ENCODE measurements around the gene RPL35. TPM values are rescaled to one million over a fixed set of nuclear protein-coding genes. Genes with fewer than 3 reads are reported as not detected.
A peak's percentile ranks its signal among the peaks of the same experiment; 100 is the strongest.

Gene RPL35
- total and polyA plus RNA-seq, 10 of the 15 experiments (the other 5 are each of a cell fraction or from before 2014, with no cell fraction given) = 2,572 to 6,300 (median 3,864) TPM

DNA sequence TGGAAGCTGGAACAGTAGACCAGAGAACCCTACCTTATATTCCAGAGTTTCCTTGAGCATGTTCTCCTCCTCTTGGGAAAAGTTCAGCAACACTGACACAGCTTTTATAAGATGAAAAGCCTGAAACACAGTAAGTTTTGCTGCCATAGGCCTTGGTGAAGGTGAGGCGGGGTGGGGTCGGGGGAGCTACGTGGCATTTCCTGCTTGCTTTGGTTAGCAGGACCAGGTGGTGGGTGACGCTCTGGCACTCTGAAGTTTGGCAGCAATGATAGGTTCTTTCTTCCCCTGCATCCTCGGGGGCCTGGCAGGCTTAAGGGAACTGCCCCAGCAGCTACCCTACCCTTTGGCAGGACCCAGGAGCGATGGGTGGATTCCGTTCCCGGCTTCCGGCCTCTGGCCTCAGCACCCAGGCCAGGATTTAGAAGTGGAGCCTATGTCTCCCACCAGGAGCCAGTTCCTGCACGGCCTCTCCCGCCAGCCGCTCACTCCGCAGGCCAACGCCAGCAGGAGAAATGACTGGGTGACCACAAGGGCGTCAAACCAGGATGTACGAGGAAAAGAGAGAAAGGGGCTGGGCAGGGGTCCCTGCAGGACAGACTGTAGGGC, 19.5 kb upstream of the RPL35 start (continued):
- TF ChIP-seq, protein P1, sequence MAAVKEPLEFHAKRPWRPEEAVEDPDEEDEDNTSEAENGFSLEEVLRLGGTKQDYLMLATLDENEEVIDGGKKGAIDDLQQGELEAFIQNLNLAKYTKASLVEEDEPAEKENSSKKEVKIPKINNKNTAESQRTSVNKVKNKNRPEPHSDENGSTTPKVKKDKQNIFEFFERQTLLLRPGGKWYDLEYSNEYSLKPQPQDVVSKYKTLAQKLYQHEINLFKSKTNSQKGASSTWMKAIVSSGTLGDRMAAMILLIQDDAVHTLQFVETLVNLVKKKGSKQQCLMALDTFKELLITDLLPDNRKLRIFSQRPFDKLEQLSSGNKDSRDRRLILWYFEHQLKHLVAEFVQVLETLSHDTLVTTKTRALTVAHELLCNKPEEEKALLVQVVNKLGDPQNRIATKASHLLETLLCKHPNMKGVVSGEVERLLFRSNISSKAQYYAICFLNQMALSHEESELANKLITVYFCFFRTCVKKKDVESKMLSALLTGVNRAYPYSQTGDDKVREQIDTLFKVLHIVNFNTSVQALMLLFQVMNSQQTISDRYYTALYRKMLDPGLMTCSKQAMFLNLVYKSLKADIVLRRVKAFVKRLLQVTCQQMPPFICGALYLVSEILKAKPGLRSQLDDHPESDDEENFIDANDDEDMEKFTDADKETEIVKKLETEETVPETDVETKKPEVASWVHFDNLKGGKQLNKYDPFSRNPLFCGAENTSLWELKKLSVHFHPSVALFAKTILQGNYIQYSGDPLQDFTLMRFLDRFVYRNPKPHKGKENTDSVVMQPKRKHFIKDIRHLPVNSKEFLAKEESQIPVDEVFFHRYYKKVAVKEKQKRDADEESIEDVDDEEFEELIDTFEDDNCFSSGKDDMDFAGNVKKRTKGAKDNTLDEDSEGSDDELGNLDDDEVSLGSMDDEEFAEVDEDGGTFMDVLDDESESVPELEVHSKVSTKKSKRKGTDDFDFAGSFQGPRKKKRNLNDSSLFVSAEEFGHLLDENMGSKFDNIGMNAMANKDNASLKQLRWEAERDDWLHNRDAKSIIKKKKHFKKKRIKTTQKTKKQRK (IDR thresholded peaks at IDR 0.05; ENCODE audit: low read depth, low read length) = no peak

DNA sequence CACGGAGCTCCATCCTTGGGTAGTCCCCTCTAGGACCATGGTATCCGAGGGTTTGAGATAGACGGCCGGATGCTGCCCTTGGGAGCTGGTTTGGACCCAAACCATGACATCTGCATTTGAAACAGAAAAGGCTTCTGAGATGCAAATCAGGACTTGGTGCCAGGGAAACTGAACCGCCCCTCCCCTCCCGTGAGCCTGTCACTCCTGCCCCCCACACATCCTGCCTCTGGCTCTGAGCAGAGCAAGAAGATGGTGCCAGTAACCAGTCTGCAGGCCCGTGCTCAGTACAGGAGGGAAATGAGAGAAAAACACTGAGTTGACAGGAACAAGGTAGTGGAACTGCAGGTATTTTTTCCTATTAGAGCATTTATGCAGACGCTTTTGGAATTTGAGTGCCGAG, 18.7 kb upstream of the RPL35 start:
- SMC1A ChIA-PET (ENCODE audit: uncharacterized antibody, unreplicated experiment) = interaction anchor here (1.4 to 1.6 kb wide), 2 partner anchors 18 to 115 kb away, joined by 4 to 5 read pairs; partner anchors contain the start of genes ARPC5L and RPL35
- no peak overlapping the region for H3K9ac ChIP-seq (ENCODE audit: control insufficient read depth, insufficient read depth, low read length)
- peaks cover 6% of the 10 kb centered on the region for H3K4me1 ChIP-seq (ENCODE audit: control insufficient read depth, insufficient read depth, low read length)
- H3K4me2 ChIP-seq (ENCODE audit: control insufficient read depth, insufficient read depth) = no peak overlapping the region
- peaks cover 24 to 28% of the 10 kb centered on the region in 2 experiments for H3K36me3 ChIP-seq (ENCODE audit: control insufficient read depth in 2 of 2, insufficient read depth in 2 of 2, low read length in 1 of 2)
- no peak for FAIRE-seq
- WGBS (ENCODE audit: insufficient coverage, insufficient replicate concordance, low lambda C conversion rate, missing lambda C conversion rate) = 31% methylated on average over 9 of the region's 9 CpGs
- RAD21 ChIA-PET (ENCODE audit: unreplicated experiment) = no interaction called here
- no peak for DNase-seq (ENCODE audit: low read depth, low spot score)
- TF ChIP-seq PAX8 (IDR thresholded peaks at IDR 0.05) = no peak
- TF ChIP-seq, protein P2, sequence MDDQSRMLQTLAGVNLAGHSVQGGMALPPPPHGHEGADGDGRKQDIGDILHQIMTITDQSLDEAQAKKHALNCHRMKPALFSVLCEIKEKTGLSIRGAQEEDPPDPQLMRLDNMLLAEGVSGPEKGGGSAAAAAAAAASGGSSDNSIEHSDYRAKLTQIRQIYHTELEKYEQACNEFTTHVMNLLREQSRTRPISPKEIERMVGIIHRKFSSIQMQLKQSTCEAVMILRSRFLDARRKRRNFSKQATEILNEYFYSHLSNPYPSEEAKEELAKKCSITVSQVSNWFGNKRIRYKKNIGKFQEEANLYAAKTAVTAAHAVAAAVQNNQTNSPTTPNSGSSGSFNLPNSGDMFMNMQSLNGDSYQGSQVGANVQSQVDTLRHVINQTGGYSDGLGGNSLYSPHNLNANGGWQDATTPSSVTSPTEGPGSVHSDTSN (IDR thresholded peaks at IDR 0.05; ENCODE audit: insufficient replicate concordance, low read depth, low read length) = peak; percentile 41
- TF ChIP-seq, protein P3, sequence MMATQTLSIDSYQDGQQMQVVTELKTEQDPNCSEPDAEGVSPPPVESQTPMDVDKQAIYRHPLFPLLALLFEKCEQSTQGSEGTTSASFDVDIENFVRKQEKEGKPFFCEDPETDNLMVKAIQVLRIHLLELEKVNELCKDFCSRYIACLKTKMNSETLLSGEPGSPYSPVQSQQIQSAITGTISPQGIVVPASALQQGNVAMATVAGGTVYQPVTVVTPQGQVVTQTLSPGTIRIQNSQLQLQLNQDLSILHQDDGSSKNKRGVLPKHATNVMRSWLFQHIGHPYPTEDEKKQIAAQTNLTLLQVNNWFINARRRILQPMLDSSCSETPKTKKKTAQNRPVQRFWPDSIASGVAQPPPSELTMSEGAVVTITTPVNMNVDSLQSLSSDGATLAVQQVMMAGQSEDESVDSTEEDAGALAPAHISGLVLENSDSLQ (IDR thresholded peaks at IDR 0.05) = peak; percentile 85
- no peaks in the 10 kb centered on the region; the same call in none of the 2 replicates for H4K20me1 ChIP-seq (ENCODE audit: control insufficient read depth, insufficient read depth)
- no peak overlapping the region for H3K4me3 ChIP-seq
- in situ Hi-C loops (cut with MboI) (no loop called here), intact Hi-C loops (cut with micrococcal nuclease; ENCODE audit: unreplicated experiment) (no loop called here)
- POLR2A ChIA-PET = interaction anchor here (0.6 to 1.2 kb wide), 2 partner anchors 13 to 37 kb away, joined by 3 read pairs; no protein-coding TSS in a partner anchor
- no peaks in the 10 kb centered on the region for H3K9me3 ChIP-seq (replicated peaks; ENCODE audit: control insufficient read depth, insufficient read depth, low read length)
- peak overlapping the region; percentile 13; the same call in 1 of the 2 replicates for H3K27ac ChIP-seq (ENCODE audit: control insufficient read depth, insufficient read depth)
- H2AFZ ChIP-seq (ENCODE audit: control insufficient read depth, low read depth, low read length) = no peak overlapping the region
- no TSS peak for BruUV-seq (replicated peaks)
- CTCF ChIA-PET = interaction anchor here (1.0 to 1.7 kb wide), 2 partner anchors 8 to 14 kb away, joined by 5 to 8 read pairs; no protein-coding TSS in a partner anchor
- no peaks in the 10 kb centered on the region for H3K27me3 ChIP-seq (replicated peaks in 1 of 2; ENCODE audit: control insufficient read depth in 2 of 2, insufficient read depth in 2 of 2, low read length in 1 of 2)
- H3K79me2 ChIP-seq (ENCODE audit: control insufficient read depth, insufficient read depth, low read length) = peaks cover 6% of the 10 kb centered on the region; the same call in 1 of the 2 replicates
- peak; percentile 64 for ATAC-seq

All from GM12878 (cell line).